HG03571 (cell line): ENCODE measurements around the gene ZPR1.
"Not testable (repeated sequence)": the region's sequence is repeated elsewhere in the genome, so short reads cannot be mapped to it uniquely, and the experiment has no call there.

Experiments
- ATAC-seq: cut with Tn5 transposase; IDR thresholded peaks from one replicate; pipeline ENCODE4 v1.9.1; 2021; ENCODE audit not compliant: unreplicated experiment

Gene ZPR1

GRCh38 chr11:116825434-116825833, 37.6 kb upstream of the ZPR1 start:
- ATAC-seq: no peak

DNA sequence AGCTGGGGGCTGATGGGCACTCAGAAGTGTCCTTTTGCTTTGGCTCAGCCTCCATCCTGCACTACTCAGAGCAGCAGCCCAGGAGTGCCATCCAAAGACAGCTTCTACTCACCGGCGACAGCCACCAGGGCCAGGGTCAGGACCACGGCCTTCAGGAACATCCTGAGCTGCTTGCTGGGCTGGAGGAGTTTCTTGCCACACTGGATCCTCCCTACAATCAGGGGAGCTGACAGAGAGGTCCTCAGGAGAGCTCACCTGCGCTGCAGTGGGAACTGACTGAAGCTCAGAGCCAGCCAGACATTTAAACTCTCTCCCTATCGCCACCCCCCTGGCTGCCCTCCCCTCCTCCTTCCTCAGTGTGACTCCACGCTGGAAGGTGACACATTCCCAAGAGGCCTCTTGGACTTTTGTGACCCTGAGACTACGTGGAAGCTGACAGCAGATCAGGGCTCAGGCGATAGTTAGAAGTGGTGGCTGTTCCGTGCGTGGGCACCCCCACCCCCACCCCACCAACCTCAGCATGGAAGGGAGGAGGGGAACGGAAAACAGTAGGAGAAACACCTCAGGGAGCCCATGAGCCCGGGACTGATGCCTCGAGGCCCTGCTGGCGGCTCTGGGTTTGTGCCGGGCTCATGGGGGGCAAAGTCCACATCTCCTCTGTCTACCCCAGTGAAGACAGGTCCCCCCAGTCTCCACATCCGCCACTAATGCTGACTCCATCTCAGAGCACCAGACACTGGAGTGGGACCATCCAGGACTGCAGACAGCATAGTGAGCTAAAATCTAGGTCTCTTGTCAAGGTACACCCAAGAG, 35.4 kb upstream of the ZPR1 start, which contains the start of gene APOA4:
APOA4 (minus strand) TSS at position 274 of the 813 bp plus-strand sequence; CDS start at position 161, 113 bp downstream.
- no peak for ATAC-seq

DNA sequence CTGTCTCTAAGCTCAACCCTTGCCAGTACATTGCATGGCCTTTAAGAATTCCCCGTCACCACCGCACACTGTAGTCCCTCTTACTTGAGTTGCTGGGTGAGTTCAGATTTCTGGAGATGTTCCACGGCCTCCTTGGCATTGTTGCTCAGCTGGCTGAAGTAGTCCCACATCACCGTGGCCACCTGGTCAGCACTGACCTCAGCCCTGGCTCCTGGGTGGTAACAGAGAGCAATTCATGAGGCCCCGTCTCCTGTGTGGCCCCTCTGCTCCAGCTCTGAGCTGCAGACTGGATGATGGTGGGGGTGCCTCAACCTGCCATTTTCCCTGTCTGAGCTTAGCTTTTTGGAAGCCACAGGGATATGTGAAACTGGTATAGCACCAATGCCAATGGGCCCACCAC, 34.8 kb upstream of the ZPR1 start:
- no peak for ATAC-seq

DNA sequence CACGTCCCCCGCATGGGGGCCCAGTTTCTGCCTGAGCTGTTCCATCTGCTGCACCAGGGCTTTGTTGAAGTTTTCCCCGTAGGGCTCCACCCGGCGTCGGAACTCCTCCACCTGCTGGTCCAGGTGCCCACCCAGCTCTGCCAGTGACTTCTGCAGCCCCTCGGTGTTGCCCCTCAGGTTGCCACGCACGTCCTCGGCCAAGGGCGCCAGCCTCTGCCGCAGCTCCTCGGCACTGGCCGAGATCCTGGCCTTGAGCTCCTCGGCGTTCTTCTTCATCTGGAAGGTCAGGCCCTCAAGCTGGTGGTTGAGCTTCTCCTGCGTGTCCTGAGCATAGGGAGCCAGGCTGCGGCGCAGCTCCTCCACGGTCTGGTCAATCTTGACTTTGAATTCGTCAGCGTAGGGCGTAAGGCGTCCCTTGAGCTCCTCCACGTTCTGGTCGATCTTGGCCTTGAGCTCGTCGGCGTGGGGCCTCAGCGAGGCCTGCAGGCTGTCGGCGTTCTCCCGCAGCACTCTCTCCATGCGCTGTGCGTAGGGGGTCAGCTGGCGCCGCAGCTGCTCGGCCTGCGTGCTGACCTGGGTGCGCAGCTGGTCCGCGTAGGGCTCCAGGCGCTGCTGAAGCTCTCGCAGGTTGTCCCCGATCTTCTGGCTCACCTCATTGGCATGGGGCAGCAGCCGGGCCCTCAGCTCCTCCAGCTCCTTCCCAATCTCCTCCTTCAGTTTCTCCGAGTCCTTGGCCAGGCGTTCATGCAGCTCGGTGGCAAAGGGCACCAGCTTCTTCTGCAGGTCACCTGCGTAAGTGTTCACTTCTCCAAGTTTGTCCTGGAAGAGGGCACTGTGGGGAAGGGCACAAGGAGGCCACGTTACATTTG, 33.5 kb upstream of the ZPR1 start:
- ATAC-seq: no peak

DNA sequence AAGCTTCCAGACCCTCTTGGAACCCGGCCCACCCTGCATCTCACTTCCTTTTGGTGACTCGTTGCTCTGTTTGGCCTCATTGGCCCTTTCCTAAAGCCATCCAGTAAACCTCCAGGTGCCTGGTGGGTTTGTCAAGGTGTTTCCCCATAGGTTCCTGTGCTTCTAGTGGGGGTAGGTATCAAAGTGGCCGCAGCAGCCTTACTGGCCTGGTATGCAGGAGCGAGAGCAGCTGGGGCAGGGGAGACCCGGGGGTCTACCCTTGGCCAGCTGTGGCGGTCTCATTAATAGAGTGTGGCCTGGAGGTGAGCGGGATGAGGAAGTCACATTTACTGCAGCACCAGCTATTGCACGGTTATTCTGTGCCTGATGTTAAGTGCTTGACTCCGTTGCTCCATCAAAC, 31.2 kb upstream of the ZPR1 start:
- ATAC-seq: no peak

DNA sequence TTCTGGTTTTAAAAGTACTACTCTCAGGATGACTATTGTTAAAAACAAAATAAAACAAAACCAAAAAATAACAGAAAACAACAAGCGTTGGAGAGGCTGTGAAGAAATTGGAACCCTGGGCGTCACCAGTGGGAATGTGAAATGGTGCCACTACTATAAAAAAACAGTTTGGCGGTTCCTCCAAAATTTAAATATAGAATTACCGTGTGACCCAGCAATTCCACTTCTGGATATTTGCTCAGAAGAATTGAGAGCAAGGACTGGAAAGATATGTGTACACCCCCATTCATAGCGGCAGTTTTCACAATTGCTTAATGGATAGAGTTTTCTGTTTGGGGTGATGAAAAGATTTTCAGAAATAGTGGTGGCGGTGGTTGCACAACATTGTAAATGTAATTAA, 26.7 kb upstream of the ZPR1 start:
- ATAC-seq: no peak

DNA sequence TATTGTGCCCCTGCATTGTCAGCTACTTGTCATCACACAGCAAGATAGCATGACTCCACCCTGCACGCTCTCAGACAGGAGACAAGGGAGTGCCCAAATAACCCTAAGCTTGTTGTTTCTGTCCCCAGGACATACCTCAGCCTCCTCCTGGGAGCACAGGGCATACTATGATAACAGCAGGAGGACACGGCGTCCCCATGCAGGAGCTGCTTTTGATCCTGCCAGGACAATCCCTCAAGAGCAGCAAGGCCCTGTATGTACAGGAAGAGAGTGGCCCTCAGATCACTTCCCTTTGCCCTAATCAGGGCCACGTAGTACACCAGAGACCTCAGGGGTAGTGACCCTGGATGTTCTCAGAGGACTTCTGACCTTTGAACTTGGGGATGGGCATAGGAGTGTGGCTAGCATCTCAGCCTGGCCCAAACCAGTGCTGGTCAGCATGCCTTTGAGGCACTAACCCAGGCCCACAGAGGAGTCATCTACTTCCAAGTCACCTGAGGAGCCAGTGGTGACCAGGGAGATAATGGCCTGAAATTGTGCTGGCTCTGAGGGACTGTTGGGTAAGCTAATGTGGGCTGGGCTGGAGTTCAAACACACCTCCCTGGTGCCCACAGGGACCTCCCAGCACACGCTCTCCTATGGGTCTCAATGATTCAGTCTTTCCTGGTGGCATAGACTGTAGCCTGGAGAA, 26.1 kb upstream of the ZPR1 start:
- no peak for ATAC-seq

- ATAC-seq: no peak
Measured at GRCh38 chr11:116813170-116813569, 25.3 kb upstream of the ZPR1 start.

GRCh38 chr11:116812109-116812508, 24.3 kb upstream of the ZPR1 start:
- ATAC-seq: no peak

GRCh38 chr11:116811194-116811593, 23.4 kb upstream of the ZPR1 start:
- ATAC-seq: no peak

DNA sequence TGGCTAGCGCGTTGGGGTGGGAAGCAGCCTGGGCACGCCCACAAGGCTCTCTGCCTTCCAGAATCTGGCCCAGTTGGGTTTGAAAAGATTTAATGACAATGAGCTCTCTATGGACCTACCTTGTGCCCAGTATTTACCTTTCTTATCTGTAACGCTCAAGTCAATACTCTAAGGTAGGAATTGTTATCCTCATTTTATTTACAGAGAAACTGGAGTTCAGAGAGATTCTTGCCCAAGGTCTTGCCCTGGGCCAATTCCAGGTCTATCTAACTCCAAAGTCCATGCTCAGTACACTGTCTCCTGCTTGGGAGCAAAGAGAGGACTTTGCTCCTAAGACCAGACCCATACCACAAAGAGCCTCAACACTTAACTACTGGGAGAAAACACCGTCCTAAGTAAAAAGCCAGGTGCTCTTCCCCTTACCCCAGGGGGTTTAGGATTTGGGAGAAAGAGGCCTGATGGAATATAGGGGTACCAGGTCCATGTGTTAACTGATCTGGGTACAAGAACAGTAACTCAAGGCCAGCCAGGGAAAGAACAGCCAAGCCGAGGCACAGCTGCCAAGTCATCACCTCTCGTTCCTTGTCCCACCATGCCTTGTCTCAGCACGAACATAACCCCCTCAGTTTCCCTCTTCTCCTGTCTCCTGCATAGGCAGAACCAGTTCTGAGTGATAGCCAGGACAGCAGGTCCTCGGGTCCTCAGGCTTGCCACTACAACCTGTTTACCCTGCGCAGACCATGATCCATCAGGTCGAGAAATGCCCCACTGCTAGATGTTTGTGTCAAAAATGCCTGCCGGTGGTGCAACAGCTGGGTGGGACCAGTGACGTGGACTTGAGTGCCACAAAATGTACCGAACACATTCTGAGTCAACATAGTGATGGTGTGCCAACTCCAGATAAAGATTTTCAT, 20.7 kb upstream of the ZPR1 start:
- ATAC-seq: no peak

DNA sequence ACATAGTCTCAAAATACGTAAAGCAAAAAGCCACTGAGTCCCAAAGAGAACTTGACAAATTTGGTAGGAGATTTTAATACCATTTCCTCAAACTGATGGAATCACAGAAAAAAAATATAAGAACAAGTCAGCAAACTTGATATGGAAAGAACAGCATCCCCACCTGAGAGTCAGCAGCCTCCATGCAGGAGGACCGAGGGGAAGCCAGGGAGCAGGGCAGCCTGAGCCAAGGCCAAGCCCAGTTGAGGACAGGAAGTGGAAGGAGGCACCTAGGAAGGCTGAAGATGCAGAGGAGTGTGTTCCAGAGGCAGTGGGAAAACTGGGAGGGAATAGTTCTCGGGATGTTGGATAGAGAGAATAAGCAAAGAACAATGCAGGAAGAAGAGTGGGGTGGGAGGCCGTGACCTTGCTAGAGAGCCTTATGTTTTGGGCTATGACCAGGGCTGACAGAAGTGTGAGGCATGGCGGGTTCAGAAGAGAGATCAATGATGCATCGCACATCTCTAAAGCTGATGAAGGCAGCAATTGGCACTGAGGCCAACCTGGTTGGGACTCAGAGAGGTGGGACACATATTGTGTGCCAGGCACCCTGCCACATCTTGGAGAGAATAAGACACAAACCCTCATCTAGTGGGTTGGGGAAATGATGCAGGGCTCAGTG, 19.9 kb upstream of the ZPR1 start:
- no peak for ATAC-seq

DNA sequence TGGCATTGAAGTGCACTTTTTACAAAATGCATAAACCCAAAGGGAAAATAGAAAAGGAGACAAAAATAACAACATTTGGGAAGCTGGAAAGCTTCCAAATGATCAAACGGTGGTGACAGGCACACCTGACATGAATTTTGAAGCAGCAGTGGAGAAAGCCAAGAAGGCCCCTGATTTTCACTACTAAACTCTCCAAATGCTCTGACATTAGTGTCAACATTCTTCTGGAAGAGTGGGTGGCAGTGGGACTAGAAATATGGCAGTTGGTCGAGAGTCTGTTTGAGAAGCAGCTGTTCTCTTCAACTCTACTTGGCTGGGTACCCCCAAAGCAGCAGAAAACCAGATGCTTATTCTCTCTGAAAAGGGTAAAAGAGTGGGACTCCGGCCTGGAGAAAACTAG, 16.2 kb upstream of the ZPR1 start:
- no peak for ATAC-seq

- not testable (repeated sequence) for ATAC-seq
Measured at GRCh38 chr11:116801662-116802061, 13.8 kb upstream of the ZPR1 start.

DNA sequence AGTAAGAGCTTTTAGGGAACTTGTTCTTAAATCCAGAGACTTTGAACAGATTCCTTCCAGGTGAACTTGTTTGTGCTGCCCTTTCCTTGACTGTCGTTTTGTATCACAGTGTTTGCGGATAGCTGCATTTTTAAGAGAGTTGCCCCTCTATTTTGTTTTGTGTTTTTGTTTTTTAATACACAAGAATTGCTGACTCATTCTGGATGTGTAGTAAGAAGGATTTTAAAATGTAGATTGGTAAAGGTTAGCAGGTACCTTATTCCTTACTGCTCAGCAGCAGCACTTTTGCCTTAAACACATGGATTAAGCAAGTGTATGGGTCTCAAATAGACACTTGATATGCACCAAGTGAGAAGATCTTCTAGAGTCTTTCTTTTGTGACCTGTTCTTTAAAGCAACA, 12.8 kb upstream of the ZPR1 start:
- no peak for ATAC-seq

- ATAC-seq: no peak
Measured at GRCh38 chr11:116798368-116798767, 10.5 kb upstream of the ZPR1 start.

GRCh38 chr11:116797816-116798215, 10.0 kb upstream of the ZPR1 start:
- ATAC-seq: no peak

DNA sequence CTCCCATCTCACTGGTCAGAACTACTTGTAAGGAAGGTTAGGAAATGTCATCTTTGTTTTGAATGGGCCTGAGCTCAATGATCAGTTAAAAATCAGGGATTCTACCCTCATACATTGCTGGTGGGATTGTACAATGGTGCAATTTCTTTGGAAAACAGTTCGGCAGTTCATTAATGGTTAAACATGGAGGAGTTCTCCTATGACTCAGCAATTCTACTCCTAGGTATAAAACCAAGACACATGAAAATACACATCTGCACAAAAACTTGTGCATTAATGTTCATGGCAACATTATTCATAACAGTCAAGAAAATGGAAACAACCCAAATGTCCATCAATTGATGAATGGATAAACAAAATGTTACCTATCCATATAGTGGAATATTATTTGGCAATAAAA, 8.7 kb upstream of the ZPR1 start:
- ATAC-seq: no peak

DNA sequence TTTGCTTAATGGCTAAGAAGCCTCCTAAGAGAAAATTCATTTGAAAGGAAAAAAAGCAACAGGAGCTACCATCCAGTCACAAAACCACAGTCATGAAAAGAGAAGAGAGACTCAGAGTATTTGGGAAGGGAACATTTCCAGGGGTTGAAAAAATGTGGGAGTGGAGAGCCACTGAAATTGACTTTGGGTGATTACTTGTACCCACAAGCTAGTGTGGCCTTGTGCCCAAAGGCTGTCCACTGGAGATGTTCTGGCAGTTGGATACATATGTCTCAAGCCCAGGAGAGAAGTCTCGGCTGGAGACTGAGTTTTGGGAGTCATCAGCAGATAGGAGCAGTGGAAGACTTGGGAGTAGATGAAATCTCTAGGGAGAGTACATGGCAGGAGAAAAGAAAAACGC, 7.0 kb upstream of the ZPR1 start:
- no peak for ATAC-seq

DNA sequence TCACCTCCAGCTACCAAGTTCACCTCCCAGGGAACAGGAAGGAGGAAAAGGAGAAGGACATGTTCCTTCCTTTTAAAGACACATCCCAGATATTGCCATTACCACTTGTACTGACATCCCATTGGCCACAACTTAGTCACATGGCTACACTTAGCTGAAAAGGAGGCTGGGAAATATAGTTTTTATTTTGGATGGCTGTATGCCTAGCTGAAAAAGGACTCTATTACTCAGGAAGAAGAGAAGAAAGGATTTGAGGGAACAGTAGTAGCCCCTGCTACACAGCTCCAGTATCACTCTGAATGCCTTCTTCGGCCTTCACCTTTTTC, 5.9 kb upstream of the ZPR1 start:
- no peak for ATAC-seq
